Measurements from ENCODE around the gene RPL21.

Gene RPL21

GRCh38 chr13:27264648-27265047, 13.3 kb downstream of the RPL21 start:
- no peaks in the 10 kb centered on the region for H3K9me3 Mint-ChIP-seq
- DNase-seq (no peak), ATAC-seq (replicated peaks) (no peak)
- H3K36me3 Mint-ChIP-seq (ENCODE audit: insufficient read depth) = peaks cover 17% of the 10 kb centered on the region
- H3K27ac Mint-ChIP-seq = peak overlapping the region in 1 of 2 donors; percentile 67
- no peak overlapping the region for H3K4me3 Mint-ChIP-seq
- peaks cover 12 to 15% of the 10 kb centered on the region in 2 donors for H3K4me1 Mint-ChIP-seq (ENCODE audit: low read depth in 2 of 2)
- no peaks in the 10 kb centered on the region for H3K27me3 Mint-ChIP-seq

DNA sequence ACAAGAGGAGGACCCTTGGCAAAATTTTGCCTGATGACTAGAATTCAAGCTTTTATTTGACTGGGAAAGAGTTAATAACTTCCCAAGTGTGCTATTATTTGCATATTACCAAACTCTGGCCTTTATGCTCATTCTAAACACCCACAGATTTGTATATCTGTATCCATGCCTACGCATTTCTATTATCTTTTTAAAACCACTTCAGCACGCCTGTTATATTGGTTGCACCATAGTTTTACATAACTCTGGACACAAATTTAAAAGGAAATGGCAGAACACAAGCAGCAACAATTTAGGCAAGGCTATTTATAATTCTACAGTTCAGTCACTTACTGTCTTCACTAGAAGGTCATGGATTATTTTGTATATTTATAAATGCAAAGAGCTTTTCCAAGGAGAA, 15.6 kb downstream of the RPL21 start:
- Mint-ChIP-seq H3K9me3 (no peaks in the 10 kb centered on the region), H3K27ac (no peak overlapping the region), H3K4me1 (ENCODE audit: low read depth in 2 of 2) (peaks cover 14 to 17% of the 10 kb centered on the region in 2 donors), H3K4me3 (no peak overlapping the region), H3K36me3 (ENCODE audit: insufficient read depth) (peaks cover 20% of the 10 kb centered on the region), H3K27me3 (peaks cover 7% of the 10 kb centered on the region in 2 donors)
- ATAC-seq (replicated peaks) = no peak
- DNase-seq = no peak

GRCh38 chr13:27267596-27267995, 16.2 kb downstream of the RPL21 start:
- DNase-seq (no peak), ATAC-seq (replicated peaks) (no peak)
- no peak overlapping the region for H3K27ac Mint-ChIP-seq
- peaks cover 16% of the 10 kb centered on the region for H3K36me3 Mint-ChIP-seq (ENCODE audit: insufficient read depth)
- peaks cover 12 to 16% of the 10 kb centered on the region in 2 donors for H3K4me1 Mint-ChIP-seq (ENCODE audit: low read depth in 2 of 2)
- H3K9me3 Mint-ChIP-seq = no peaks in the 10 kb centered on the region
- H3K27me3 Mint-ChIP-seq = peaks cover 7% of the 10 kb centered on the region in 2 donors
- H3K4me3 Mint-ChIP-seq = no peak overlapping the region

GRCh38 chr13:27269114-27269665, 17.8 kb downstream of the RPL21 start:
- no peak overlapping the region for H3K4me3 Mint-ChIP-seq
- H3K27me3 Mint-ChIP-seq = peaks cover 12 to 17% of the 10 kb centered on the region in 2 donors

DNA sequence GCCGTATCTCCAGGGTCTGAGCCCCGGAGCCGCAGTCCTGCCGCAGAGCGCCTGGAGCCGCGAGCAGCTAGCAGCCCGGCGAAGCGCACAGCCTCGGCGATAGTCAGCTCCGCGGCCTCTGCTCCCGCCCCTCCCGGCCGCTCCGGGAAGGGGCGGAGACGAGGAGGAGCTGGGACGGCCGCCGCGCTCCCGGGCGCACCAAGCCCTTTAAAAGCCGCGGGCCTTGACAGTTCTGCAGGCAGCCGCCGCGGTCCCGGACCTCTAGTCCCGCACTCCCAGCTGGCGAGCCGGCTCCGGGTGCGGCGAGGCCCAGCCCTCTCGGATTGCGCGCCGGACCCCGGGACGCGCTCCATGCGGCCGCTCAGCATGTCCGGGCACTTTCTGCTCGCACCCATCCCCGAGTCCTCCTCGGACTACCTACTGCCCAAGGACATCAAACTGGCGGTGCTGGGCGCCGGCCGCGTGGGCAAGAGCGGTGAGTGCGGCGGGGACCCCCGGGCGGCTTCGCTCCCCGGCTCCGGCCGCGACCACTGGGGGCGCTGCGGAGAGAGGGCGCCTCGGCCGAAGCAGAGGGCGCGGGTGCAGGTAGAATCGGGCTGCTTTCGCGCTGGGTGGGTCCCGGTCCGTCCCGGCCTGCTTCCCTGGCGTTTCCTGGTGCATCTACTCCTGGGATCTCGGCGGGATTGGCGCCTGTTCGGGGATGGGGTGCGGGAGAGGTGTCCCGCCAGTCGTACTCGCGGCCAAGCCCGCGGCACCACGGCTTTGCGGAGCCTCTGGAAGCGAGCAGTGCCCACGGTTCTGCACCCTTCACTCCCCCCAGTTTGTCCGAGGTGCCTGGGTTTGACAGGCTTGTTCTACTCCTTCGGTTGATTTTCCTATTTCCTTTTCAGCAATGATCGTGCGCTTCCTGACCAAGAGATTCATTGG, 19.5 kb downstream of the RPL21 start, which contains the start of gene RASL11A:
Gene RASL11A, plus strand, starts transcription at position 237 of the 927 bp plus-strand sequence. Its CDS starts 115 bp downstream, at position 352.
- H3K27me3 Mint-ChIP-seq = peaks cover 24 to 34% of the 10 kb centered on the region in 2 donors
- H3K4me3 Mint-ChIP-seq = peak within 1 kb of the TSS; percentile 84 to 85
- H3K4me1 Mint-ChIP-seq (ENCODE audit: low read depth in 2 of 2) = peaks cover 9 to 13% of the 10 kb centered on the region in 2 donors
- H3K36me3 Mint-ChIP-seq (ENCODE audit: insufficient read depth) = peaks cover 8% of the 10 kb centered on the region
- no peaks in the 10 kb centered on the region for H3K9me3 Mint-ChIP-seq
- H3K27ac Mint-ChIP-seq = peak within 1 kb of the TSS; percentile 59 to 86
- ATAC-seq (replicated peaks) = peak; percentile 92
- DNase-seq = peak; percentile 68 to 75 (median 73)

More at GRCh38 chr13:27269114-27269665, 17.8 kb downstream of the RPL21 start:
- H3K36me3 Mint-ChIP-seq (ENCODE audit: insufficient read depth) = peaks cover 14% of the 10 kb centered on the region
- H3K27ac Mint-ChIP-seq = no peak overlapping the region
- no peaks in the 10 kb centered on the region for H3K9me3 Mint-ChIP-seq
- peaks cover 11 to 13% of the 10 kb centered on the region in 2 donors for H3K4me1 Mint-ChIP-seq (ENCODE audit: low read depth in 2 of 2)
- DNase-seq (no peak), ATAC-seq (replicated peaks) (no peak)

DNA sequence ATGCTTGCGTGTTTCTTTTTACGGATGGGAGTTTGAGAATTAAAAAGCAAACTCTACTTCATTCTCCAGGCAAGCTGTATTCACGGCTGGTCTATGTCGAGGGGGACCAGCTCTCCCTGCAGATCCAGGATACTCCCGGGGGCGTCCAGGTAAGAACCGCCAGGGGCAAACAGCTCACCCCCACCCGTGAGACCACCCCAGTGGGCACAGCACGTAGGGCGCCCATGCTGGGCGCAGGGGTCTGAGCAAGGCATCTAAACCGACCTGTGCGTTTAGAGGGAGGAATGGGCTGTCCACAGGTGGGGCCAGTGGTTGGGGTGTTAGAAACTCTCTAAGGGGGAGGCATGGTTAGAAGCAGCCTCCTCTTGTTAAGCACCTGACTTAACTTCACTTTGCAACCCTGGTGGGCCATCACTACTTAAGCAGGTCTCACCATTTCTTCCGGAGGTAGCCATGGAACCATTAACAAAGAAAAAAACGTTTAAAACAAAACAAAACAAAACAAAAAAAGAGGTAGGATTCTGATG, 20.3 kb downstream of the RPL21 start:
- Mint-ChIP-seq H3K4me3 (peak overlapping the region; percentile 84 to 85), H3K4me1 (ENCODE audit: low read depth in 2 of 2) (peaks cover 9 to 13% of the 10 kb centered on the region in 2 donors), H3K36me3 (ENCODE audit: insufficient read depth) (peaks cover 8% of the 10 kb centered on the region), H3K27ac (peak overlapping the region; percentile 59 to 86), H3K27me3 (peaks cover 29 to 41% of the 10 kb centered on the region in 2 donors), H3K9me3 (no peaks in the 10 kb centered on the region)
- DNase-seq (no peak), ATAC-seq (replicated peaks) (no peak)

GRCh38 chr13:27273658-27274425, 22.5 kb downstream of the RPL21 start:
- DNase-seq (no peak), ATAC-seq (replicated peaks) (no peak)
- H3K36me3 Mint-ChIP-seq (ENCODE audit: insufficient read depth) = peaks cover 8% of the 10 kb centered on the region
- no peak overlapping the region for H3K27ac Mint-ChIP-seq
- H3K4me1 Mint-ChIP-seq (ENCODE audit: low read depth in 2 of 2) = peaks cover 9 to 13% of the 10 kb centered on the region in 2 donors
- H3K27me3 Mint-ChIP-seq = peaks cover 34 to 41% of the 10 kb centered on the region in 2 donors
- H3K9me3 Mint-ChIP-seq = no peaks in the 10 kb centered on the region
- H3K4me3 Mint-ChIP-seq = no peak overlapping the region

DNA sequence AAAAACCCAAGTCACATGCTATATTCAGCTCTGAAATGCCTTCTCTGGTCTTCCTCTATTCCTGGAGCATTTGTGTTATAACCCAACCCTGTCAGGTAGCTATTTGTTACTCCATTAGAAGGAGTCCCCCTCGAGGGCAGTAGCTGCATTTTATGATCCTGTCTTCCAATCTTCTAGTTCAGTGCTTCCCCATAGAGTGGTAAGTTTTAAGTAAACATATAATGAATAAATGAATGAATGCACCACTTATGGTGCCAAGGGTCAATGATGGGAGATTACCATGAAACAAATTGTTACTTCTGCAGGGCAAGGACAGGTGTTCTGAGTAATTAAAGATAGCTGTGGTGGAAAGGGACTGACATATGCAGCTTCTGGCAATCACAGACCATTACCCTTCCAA, 23.3 kb downstream of the RPL21 start:
- ATAC-seq (replicated peaks) (no peak), DNase-seq (no peak)
- H3K4me3 Mint-ChIP-seq = no peak overlapping the region
- H3K4me1 Mint-ChIP-seq (ENCODE audit: low read depth in 2 of 2) = peaks cover 9 to 13% of the 10 kb centered on the region in 2 donors
- peaks cover 40 to 47% of the 10 kb centered on the region in 2 donors for H3K27me3 Mint-ChIP-seq
- peaks cover 8% of the 10 kb centered on the region for H3K36me3 Mint-ChIP-seq (ENCODE audit: insufficient read depth)
- no peak overlapping the region for H3K27ac Mint-ChIP-seq
- H3K9me3 Mint-ChIP-seq = no peaks in the 10 kb centered on the region

DNA sequence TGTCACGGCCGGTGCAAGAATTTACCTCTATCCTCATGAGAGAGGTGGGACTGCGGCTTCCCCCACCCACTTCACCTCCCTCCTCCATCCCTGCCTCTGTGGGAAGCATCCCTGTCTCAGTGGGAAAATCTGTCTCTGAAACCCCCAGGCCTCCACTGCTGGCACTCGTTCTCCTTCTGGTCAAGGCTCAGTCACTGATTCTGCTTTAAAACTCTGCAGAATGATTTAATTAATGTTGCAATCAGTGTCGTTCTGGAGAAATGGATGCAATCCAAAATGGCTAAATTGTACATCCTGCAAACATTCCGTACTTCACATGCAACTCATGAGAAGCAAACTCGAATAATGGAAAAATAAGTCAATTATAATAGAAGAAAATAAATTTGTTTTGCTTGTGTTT, 24.8 kb downstream of the RPL21 start:
- H3K27ac Mint-ChIP-seq = no peak overlapping the region
- no peak overlapping the region for H3K4me3 Mint-ChIP-seq

DNA sequence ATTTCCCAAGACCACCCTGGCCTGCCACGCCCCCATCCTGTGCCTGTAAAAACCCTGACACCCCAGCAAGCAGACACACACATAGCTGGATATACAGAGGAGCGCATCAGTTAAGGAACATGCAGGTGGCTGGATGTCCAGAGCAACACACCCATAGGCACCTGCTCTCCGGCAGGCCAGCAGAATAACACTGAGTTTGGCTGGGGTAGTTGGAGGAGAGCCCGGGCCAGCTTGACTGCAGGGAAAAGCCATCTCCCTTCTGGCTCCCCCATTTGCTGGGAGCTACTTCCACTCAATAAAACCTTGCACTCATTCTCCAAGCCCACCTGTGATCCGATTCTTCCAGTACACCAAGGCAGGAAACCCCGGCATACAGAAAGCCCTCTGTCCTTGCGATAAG, 28.1 kb downstream of the RPL21 start:
- ATAC-seq (replicated peaks) (no peak), DNase-seq (no peak)
- Mint-ChIP-seq H3K4me1 (ENCODE audit: low read depth in 2 of 2) (peaks cover 0 to 2% of the 10 kb centered on the region in 2 donors), H3K27ac (no peak overlapping the region), H3K27me3 (peaks cover 40 to 52% of the 10 kb centered on the region in 2 donors), H3K36me3 (ENCODE audit: insufficient read depth) (no peaks in the 10 kb centered on the region), H3K9me3 (no peaks in the 10 kb centered on the region), H3K4me3 (no peak overlapping the region)

More for the DNA sequence above, 24.8 kb downstream of the RPL21 start:
- ATAC-seq (replicated peaks) (no peak), DNase-seq (no peak)
- H3K9me3 Mint-ChIP-seq = no peaks in the 10 kb centered on the region
- peaks cover 7% of the 10 kb centered on the region for H3K36me3 Mint-ChIP-seq (ENCODE audit: insufficient read depth)
- H3K27me3 Mint-ChIP-seq = peaks cover 40 to 52% of the 10 kb centered on the region in 2 donors
- H3K4me1 Mint-ChIP-seq (ENCODE audit: low read depth in 2 of 2) = peaks cover 5% of the 10 kb centered on the region in 2 donors

DNA sequence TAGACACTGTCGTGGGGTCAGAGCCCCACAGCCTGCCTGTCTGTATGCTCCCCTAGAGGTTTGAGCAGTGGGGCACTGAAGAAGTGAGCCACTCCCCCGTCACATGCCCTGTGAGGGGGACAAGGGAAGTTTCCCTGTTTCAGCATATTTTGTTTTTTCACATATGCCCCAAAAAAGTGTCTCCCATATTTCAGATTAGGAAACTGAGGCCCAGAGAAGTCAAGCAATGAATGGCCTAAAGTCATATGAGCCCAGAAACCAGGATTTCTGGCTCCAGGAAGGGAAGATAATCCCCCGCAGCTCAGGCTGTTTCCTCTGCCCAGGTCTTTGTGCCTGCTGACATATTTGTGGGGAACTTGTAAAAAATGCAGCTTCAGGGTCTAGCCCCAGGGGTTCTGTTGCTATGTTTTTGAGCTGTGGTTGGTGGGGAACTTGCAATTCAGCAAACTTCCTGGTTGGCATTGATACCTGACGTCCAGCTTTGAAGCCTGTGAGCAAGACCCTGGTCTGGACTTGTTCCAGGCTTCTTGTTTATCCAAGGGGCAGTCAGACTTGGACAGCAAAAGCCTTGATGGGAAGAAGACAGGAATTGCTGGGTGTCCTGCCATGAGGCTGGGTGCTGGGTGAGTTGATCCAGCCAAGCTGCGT, 28.8 kb downstream of the RPL21 start:
- ATAC-seq (replicated peaks) = no peak
- Mint-ChIP-seq H3K36me3 (ENCODE audit: insufficient read depth) (no peaks in the 10 kb centered on the region), H3K9me3 (no peaks in the 10 kb centered on the region), H3K4me3 (no peak overlapping the region), H3K27ac (no peak overlapping the region), H3K4me1 (ENCODE audit: low read depth in 2 of 2) (peaks cover 0 to 2% of the 10 kb centered on the region in 2 donors), H3K27me3 (peaks cover 37 to 47% of the 10 kb centered on the region in 2 donors)
- no peak for DNase-seq

- no peaks in the 10 kb centered on the region for H3K9me3 Mint-ChIP-seq
- peaks cover 38 to 47% of the 10 kb centered on the region in 2 donors for H3K27me3 Mint-ChIP-seq
- no peaks in the 10 kb centered on the region for H3K36me3 Mint-ChIP-seq (ENCODE audit: insufficient read depth)
- H3K27ac Mint-ChIP-seq = no peak overlapping the region
- H3K4me1 Mint-ChIP-seq (ENCODE audit: low read depth in 2 of 2) = peaks cover 0 to 2% of the 10 kb centered on the region in 2 donors
- DNase-seq (no peak), ATAC-seq (replicated peaks) (no peak)
- no peak overlapping the region for H3K4me3 Mint-ChIP-seq
These were observed 29.5 kb downstream of the RPL21 start for GRCh38 chr13:27280841-27281240.

Data from effector memory CD8-positive, alpha-beta T cell (primary cell).